CD14-positive monocyte (primary cell): ENCODE results near the gene IMMP2L. TPM values are rescaled to one million over a fixed set of nuclear protein-coding genes. Genes with fewer than 3 reads are reported as not detected.

Source experiments
- DNase-seq, 3 donors: peaks; one replicate each; pipeline ENCODE4 v3.0.0-alpha.2; 2011 to 2022
- H2AFZ ChIP-seq: 2 replicates; pipeline ENCODE4 v1.6.0; 2012; ENCODE audit warnings: mild to moderate bottlenecking, low read depth, low read length, inconsistent platforms; ENCODE audit not compliant: insufficient read depth, poor library complexity, severe bottlenecking
- H3K27ac ChIP-seq, 2 donors: 1 replicate in 1 of 2; 2 replicates in 1 of 2; pipeline ENCODE4 v1.5.1; 2012 to 2013; ENCODE audit warnings: low read length in 2 of 2, control low read depth in 1 of 2, inconsistent platforms in 1 of 2, low read depth in 1 of 2, mild to moderate bottlenecking in 1 of 2
- H3K27me3 ChIP-seq, 2 donors: one replicate each; pipeline versions ENCODE4 v1.6.0 to v1.6.1; 2011 to 2013; ENCODE audit warnings: low read length in 2 of 2; ENCODE audit not compliant: control insufficient read depth in 2 of 2, insufficient read depth in 2 of 2
- H3K36me3 ChIP-seq, 2 donors: replicated peaks in 1 of 2; 1 replicate in 1 of 2; 2 replicates in 1 of 2; pipeline versions ENCODE4 v1.5.1 to v1.6.1; 2012 to 2013; ENCODE audit warnings: low read length in 2 of 2, control low read depth in 1 of 2, inconsistent platforms in 1 of 2, mild to moderate bottlenecking in 1 of 2; ENCODE audit not compliant: insufficient read depth in 2 of 2, control insufficient read depth in 1 of 2
- H3K4me1 ChIP-seq, 2 donors: 1 replicate in 1 of 2; 2 replicates in 1 of 2; pipeline versions ENCODE4 v1.5.1 to v1.6.1; 2012 to 2013; ENCODE audit warnings: low read length in 2 of 2, control low read depth in 1 of 2, inconsistent platforms in 1 of 2, mild to moderate bottlenecking in 1 of 2, moderate library complexity in 1 of 2; ENCODE audit not compliant: insufficient read depth in 2 of 2, control insufficient read depth in 1 of 2
- H3K4me2 ChIP-seq: replicated peaks from 2 replicates; pipeline ENCODE3; 2012; ENCODE audit warnings: low read length, moderate library complexity, mild to moderate bottlenecking; ENCODE audit not compliant: poor library complexity, severe bottlenecking; ENCODE audit errors: extremely low read depth
- H3K4me3 ChIP-seq, 3 experiments: fragments of 200-600 bp in 1 of 3; sonication (generic) in 1 of 3; replicated peaks in 1 of 3; 1 replicate in 2 of 3; 2 replicates in 1 of 3; pipeline ENCODE4 v1.5.1; 2011 to 2013; ENCODE audit warnings: low read length in 3 of 3, mild to moderate bottlenecking in 3 of 3, control low read depth in 2 of 3, low read depth in 2 of 3, inconsistent platforms in 1 of 3, moderate library complexity in 1 of 3
- H3K79me2 ChIP-seq: 2 replicates; pipeline ENCODE4 v1.6.0; 2012; ENCODE audit warnings: mild to moderate bottlenecking, control low read depth, inconsistent platforms, low read length, moderate library complexity; ENCODE audit not compliant: insufficient read depth
- H3K9ac ChIP-seq: 2 replicates; pipeline ENCODE4 v1.6.0; 2017; ENCODE audit warnings: low read length, mild to moderate bottlenecking; ENCODE audit not compliant: insufficient read depth, poor library complexity, severe bottlenecking
- H3K9me3 ChIP-seq, 2 donors: replicated peaks in 1 of 2; 1 replicate in 1 of 2; 2 replicates in 1 of 2; pipeline versions ENCODE4 v1.5.1 to v1.6.1; 2012 to 2013; ENCODE audit warnings: low read length in 2 of 2, control low read depth in 1 of 2; ENCODE audit not compliant: control insufficient read depth in 1 of 2, insufficient read depth in 1 of 2
- H4K20me1 ChIP-seq: 2 replicates; pipeline ENCODE4 v1.6.0; 2012; ENCODE audit warnings: mild to moderate bottlenecking, low read length, control low read depth, moderate library complexity; ENCODE audit not compliant: insufficient read depth
- H3K27ac Mint-ChIP-seq, 7 donors: one replicate each; pipeline ENCODE4 v1.8.0; 2020; ENCODE audit warnings: mild to moderate bottlenecking in 7 of 7, mixed read lengths in 7 of 7, moderate library complexity in 6 of 7, inconsistent platforms in 2 of 7
- H3K27me3 Mint-ChIP-seq, 3 donors: one replicate each; pipeline ENCODE4 v1.8.0; 2021 to 2022; ENCODE audit warnings: low read depth in 3 of 3, mild to moderate bottlenecking in 3 of 3, mixed read lengths in 3 of 3, moderate library complexity in 3 of 3, inconsistent platforms in 1 of 3
- H3K36me3 Mint-ChIP-seq, 2 donors: one replicate each; pipeline ENCODE4 v1.8.0; 2020; ENCODE audit warnings: mixed read lengths in 2 of 2, inconsistent platforms in 1 of 2, mild to moderate bottlenecking in 1 of 2
- H3K4me1 Mint-ChIP-seq: one replicate; pipeline ENCODE4 v1.8.0; 2020; ENCODE audit warnings: mild to moderate bottlenecking, mixed read lengths
- H3K4me3 Mint-ChIP-seq, 2 donors: one replicate each; pipeline ENCODE4 v1.8.0; 2020; ENCODE audit warnings: mild to moderate bottlenecking in 2 of 2, mixed read lengths in 2 of 2, moderate library complexity in 1 of 2
- H3K9me3 Mint-ChIP-seq, 7 donors: one replicate each; pipeline ENCODE4 v1.8.0; 2020 to 2022; ENCODE audit warnings: mixed read lengths in 7 of 7, mild to moderate bottlenecking in 6 of 7, moderate library complexity in 6 of 7, inconsistent platforms in 2 of 7
- CTCF ChIP-seq: fragments of 200-600 bp; IDR thresholded peaks from one replicate; pipeline ENCODE4 v1.8.0; 2022; ENCODE audit warnings: antibody characterized with exemption, mild to moderate bottlenecking
- WGBS: methylation state at CpG from one replicate; pipeline ENCODE4 v1.1.5; 2013; ENCODE audit warnings: missing lambda C conversion rate; ENCODE audit not compliant: insufficient coverage; 5-methylcytosine and 5-hydroxymethylcytosine counted together
- intact Hi-C, 2 donors: fragments of 100-400 bp; cut with micrococcal nuclease; formaldehyde crosslinking; loops; one replicate each; pipeline versions ENCODE4 v1.15.0 to v1.15.1; 2023
- polyA plus RNA-seq, 3 donors: library from polyadenylated mRNA; depleted of rRNA in 1 of 3; unstranded in 2 of 3; stranded (reverse) in 1 of 3; fragments of 300-500 nt in 2 of 3; fragments of >200 nt in 1 of 3; fragmentation: Illumina TruSeq in 2 of 3; gene quantifications; 1 replicate in 2 of 3; 2 replicates in 1 of 3; pipeline ENCODE4 v1.2.3, GENCODE V29; 2012 to 2021

The IMMP2L gene
- polyA plus RNA-seq, 3 donors, result 1.9 to 6.4 (median 6.2) TPM

- H3K79me2 ChIP-seq, result no peaks in the 10 kb centered on the region
- no peaks in the 10 kb centered on the region for H3K27me3 ChIP-seq
- WGBS, result 85% methylated on average over 2 of the region's 2 CpGs
- H3K27ac Mint-ChIP-seq, result no peak overlapping the region
- no peak for DNase-seq
- intact Hi-C loops, result no loop called here
- peaks cover 11 to 23% of the 10 kb centered on the region in 2 donors for H3K9me3 ChIP-seq
- no peaks in the 10 kb centered on the region for H3K36me3 Mint-ChIP-seq
- H3K4me2 ChIP-seq, result no peak overlapping the region
- H3K27me3 Mint-ChIP-seq, result no peaks in the 10 kb centered on the region
- no peak overlapping the region for H3K4me3 Mint-ChIP-seq
- no peak overlapping the region for H3K9ac ChIP-seq
- H3K4me3 ChIP-seq, result no peak overlapping the region
- no peak for TF ChIP-seq CTCF
- H3K4me1 ChIP-seq, result no peaks in the 10 kb centered on the region
- no peaks in the 10 kb centered on the region for H3K4me1 Mint-ChIP-seq
- H4K20me1 ChIP-seq, result no peaks in the 10 kb centered on the region
- peaks cover 11 to 21% (median 18%) of the 10 kb centered on the region in 7 donors for H3K9me3 Mint-ChIP-seq
- H2AFZ ChIP-seq, result no peak overlapping the region
- H3K27ac ChIP-seq, result no peak overlapping the region
- no peaks in the 10 kb centered on the region for H3K36me3 ChIP-seq
Measured at GRCh38 chr7:110676785-110677184, 885.5 kb downstream of the IMMP2L start.

GRCh38 chr7:110675383-110676103 is 886.7 kb downstream of the IMMP2L start:
- Mint-ChIP-seq H3K9me3 (peaks cover 9 to 24% (median 20%) of the 10 kb centered on the region in 7 donors), H3K4me3 (no peak overlapping the region), H3K4me1 (no peaks in the 10 kb centered on the region), H3K36me3 (no peaks in the 10 kb centered on the region), H3K27ac (no peak overlapping the region), H3K27me3 (no peaks in the 10 kb centered on the region)
- no peak for TF ChIP-seq CTCF
- Histone ChIP-seq H4K20me1 (no peaks in the 10 kb centered on the region), H3K9ac (no peak overlapping the region), H3K4me3 (no peak overlapping the region), H3K79me2 (no peaks in the 10 kb centered on the region), H2AFZ (no peak overlapping the region), H3K4me1 (no peaks in the 10 kb centered on the region), H3K4me2 (no peak overlapping the region), H3K9me3 (peaks cover 14 to 23% of the 10 kb centered on the region in 2 donors), H3K27ac (no peak overlapping the region), H3K27me3 (no peaks in the 10 kb centered on the region), H3K36me3 (no peaks in the 10 kb centered on the region)
- DNase-seq, result no peak
- intact Hi-C loops, result no loop called here
- WGBS, result no CpG with 5 or more reads among the region's 4 CpGs
